HG02759 (cell line): ENCODE data around the gene PAIP2B.
"Not testable (repeated sequence)": the region's sequence is repeated elsewhere in the genome, so short reads cannot be mapped to it uniquely, and the experiment has no call there.

Source experiments
- ATAC-seq: cut with Tn5 transposase; IDR thresholded peaks from one replicate; pipeline ENCODE4 v1.9.1; 2021; ENCODE audit warnings: mild to moderate bottlenecking, moderate library complexity; ENCODE audit not compliant: unreplicated experiment

PAIP2B gene, protein sequence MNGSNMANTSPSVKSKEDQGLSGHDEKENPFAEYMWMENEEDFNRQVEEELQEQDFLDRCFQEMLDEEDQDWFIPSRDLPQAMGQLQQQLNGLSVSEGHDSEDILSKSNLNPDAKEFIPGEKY

DNA sequence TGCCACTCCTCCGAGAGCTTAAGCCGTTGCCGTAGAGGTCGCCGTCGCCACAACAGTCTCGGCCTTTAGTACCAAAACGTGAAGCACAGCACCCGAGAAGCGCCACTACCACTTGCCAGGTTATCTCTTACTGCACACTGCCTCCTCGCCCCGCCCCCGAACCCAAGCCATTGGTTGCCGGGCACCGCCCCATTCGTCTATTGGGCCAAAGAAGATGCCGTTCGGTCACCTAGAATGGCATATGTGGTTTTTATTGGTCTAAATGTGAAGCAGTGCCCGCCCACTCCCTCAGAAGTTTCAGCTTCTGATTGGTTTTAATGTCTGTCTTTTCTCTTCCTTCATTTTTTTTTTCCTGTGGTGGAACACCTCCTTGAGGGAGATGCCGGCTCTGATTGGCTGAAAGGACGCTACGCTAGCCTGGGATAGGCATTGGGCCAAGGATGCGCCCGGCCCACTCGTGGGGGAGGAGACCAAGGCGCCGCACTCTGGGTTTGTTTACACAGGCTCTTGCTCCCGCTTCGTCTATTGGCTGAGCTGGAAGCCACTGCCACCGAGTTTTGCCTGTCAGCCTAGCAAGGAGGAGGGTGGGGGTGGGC, at the start of gene PAIP2B:
PAIP2B (minus strand) TSS at position 139 of the 596 bp plus-strand sequence. CDS start 24,514 bp downstream, outside the sequence.
- ATAC-seq: peak; percentile 94

DNA sequence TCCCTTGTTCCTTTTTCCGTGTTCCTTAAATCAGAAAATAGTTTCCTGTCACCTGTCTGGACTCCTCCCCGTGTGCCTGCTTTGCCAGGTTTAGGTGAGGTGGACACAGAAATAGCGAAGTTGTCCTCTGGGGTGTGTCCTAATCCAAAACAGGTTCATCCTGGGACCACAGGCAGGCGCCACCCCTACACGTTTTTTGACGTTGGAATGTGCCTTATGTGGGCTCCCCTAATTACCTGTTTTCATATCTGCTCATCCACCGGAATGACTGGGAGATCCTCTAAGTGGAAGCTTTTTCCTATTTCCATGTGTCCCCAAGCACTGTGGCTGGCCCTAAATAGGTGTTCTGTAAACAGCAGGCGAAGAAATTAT, 49.0 kb upstream of the PAIP2B start:
- ATAC-seq: peak; percentile 7

DNA sequence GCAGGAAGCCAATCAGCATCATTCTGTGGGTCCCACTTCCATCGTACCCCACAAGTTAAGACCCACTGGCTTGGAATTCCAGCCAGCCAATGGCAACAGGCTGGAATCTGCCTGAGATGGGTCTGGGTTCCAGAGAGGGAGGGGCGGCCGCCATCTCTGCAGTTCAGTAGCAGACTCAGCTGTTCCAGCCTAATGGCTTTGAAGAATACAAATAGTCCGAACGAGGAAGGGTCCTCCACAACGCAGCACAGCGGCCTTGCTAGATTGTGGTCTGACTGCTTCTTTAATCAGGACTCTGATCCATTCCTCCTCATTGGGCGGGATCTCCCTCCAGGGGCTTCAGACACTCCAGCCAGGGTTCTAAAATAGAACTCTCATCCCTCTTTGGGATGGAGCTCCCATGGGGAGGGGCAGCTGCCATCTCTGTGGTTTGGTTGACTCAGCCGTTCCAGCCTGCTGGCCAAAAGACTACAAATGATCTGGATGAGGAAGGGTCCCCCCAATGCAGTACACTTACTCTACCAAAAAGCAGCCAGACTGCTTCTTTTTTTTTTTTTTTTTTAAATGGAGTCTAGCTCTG, 42.7 kb upstream of the PAIP2B start:
- no peak for ATAC-seq

DNA sequence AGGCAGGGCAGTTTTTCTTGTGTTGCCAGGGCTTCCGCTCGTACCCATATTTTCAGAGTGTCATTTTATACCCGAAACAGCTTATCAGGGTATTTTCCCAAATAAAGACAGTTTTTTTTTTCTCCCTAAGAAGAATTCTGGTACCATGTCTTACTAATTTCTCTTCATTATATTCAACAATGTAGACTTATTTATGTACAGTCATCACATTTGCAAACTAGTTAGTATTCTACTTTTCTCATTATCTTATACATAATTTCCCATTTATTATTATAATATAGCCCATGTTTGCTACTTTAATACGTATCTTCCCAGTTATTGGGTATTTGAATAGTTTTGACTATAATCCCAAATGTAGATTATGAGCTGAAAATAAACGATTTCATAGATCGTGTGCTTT, 36.5 kb upstream of the PAIP2B start:
- no peak for ATAC-seq

DNA sequence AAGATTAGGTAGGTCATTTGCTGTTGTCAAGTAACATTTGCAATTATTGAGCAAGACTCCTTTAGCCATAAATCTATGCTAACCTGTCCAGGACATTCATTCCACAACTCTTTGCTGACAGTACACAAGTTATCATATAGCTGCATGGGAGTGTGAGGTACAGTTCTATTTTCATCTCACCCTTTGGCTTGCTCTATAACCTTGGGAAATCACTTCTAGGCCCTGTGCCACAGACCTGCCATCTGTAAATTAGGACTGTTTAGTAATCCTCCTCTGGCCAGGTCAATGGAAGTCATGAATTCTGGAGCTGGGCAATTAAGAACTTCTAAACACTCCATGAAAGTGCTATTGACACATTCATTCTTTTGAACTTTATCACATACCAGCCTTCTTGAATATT, 34.6 kb upstream of the PAIP2B start:
- ATAC-seq: no peak

DNA sequence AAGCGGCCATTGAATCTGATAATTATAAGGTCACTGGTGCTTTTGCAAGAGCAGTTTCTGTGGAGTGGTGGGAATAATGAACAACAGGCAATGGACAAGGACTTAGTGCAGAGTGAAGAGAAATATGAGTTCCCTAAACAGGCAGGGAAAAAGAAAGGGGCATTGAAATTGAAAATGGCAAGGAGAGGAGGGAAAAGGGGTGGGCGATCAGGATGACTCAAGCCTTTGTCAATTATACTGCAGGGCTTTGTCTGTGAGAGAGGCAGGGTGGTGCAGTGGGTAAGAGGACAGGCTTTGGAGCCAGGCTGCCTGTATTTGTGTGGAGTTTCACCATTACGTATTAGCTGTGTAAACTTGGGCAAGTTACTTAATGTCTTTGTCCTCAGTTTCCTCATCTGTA, 29.5 kb upstream of the PAIP2B start:
- no peak for ATAC-seq

DNA sequence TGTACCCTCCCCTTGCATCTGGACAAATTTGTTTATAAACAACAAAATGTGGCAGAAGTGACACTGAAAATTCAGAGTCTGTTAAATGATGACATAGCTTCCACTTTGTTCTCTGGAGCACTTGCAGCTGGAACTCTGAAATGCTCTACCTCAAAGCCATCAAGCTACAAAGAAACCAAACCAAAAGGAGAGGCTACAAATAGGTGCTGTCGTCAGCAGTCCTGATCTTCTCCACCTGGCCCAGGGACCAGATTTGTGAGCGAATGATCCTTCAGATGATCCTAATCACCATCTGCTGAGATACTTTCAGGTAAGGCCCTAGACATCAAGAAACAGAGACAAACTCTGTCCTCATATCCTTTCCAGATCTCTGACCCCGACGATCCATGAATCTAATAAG, 27.9 kb upstream of the PAIP2B start:
- no peak for ATAC-seq

DNA sequence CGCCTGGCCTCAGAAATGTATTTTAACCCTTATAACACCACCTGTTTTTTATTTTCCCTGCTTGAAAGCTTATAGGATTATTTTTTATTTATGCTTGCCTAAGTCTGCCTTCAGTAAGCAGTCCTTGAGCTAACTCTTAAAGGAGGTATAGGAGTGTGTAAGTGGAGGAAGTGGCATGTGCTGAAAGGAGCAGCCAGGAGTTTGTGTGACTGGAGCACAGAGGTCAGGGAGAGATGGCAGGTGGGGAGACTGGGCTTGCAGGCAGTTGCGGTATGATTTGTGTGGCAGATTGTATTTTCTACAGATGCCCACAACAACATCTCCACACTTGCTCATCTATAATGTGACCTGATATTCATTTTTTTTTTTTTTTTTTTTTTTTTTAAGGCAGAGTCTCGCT, 27.2 kb upstream of the PAIP2B start:
- no peak for ATAC-seq

DNA sequence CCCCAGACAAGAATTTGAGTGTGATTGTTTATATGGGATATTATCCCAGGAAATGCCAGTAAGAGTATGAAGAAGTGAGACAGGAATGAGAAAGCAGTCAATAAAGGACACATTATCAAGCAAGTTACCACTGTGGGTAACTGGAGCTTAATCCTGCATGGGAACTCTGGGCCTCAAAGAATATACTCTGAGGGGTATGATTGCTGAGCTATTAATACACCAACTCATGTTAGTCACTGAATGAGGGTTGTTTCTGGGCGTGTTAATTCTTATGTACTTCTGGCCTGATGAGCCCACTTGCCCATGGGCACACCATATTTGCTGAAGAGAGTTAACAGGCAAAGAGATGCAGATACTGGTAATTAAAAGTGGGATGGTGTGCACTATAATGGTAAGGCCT, 26.6 kb upstream of the PAIP2B start:
- no peak for ATAC-seq

DNA sequence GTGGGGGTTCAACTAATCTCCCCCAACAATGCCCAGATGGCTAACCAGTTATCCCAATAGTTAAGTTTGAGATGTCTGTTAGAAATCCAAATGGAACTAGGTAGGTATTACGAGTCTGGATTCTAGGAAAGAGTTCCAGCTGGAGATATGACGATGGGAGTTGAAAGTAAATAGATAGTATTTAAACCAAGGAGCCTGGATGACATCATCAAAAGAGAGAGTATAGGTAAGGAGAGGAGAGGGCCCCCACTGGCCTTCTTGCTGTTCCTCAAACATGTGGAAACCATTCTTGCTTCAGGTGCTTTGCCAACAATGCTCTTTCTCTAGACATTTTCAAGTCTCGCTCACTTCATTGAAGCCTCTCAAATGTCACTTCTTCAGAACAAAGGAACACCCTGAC, 26.0 kb upstream of the PAIP2B start:
- ATAC-seq: no peak

DNA sequence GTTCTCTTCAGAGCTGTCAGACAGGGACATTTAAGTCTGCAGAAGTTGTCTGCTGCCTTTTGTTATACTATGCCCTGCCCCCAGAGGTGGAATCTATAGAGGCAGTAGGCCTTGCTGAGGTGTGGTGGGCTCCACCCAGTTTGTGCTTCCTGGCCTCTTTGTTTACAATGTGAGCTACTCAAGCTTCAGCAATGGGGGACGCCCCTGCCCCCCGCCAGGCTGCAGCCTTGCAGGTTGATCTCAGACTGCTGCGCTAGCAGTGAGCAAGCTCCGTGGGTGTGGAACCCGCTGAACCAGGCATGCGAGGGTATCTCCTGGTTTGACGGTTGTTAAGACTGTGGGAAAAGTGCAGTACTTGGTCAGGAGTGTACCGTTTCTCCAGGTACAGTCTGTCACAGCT, 24.0 kb upstream of the PAIP2B start:
- ATAC-seq: no peak

DNA sequence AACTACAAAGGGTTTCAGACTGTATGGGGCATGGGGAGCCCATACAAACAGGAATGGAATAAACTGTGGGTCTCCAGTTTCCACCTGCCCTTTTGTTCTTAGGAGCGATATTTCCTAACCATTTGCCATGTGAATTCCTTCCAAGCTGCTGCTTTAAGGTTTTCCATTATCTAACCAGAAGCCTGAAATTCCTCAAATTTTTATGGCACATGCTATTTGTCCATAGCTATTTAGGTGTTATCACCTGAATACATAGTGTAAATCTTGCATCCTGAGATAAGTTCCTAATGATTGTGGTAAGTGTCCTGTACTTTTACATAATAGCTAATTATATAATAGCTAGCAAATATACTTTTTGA, 17.4 kb upstream of the PAIP2B start:
- ATAC-seq: no peak

DNA sequence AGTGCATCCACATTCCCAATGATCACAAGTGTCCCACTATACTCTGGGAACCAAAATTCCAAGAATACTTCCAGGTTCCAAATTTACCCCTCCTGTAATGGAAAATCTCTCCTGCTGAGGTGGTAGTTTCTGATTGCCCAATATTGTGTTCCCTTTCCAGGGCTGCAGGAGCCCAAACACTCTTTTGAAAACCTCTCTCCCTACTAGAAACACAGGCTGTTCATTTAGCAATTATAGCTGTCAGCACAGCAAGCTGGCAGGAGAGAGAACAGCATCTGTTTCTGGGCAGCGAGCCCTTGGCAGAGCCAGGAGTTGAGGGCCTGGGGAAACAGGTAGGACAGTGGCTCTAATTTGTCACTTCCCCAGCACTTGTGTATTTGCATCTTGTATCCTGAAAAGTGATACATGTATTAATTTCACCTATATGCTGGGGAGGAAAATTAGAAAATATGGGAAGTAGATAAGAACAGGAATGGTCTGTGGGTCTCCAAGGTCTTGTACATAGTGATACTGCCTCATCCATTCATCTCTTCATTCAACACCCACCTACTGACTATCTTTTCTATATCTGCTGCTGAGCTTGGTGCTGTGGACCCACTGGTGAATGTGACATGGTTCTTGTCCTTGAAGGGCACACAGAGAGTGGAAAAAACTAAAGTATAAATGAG, 16.9 kb upstream of the PAIP2B start:
- no peak for ATAC-seq

DNA sequence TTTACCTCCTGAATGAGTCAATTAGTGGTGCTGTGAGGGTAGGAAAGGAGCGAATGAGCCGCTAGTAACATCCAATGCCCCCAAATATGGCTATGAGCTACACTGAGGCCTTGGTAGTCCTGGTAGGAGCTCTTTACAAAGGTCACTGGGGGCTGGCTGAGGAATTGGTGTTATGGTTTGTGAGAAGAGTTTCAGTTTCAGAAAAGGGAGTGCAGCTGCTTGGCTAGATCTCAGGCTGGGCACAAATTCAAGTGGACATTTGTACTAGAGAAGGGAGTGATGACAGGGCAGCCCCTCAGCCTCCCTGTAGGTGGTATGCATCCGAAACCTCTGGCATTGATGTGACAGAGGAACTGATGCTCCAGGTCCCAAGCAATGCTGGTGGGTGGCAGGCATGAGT, 13.9 kb upstream of the PAIP2B start:
- no peak for ATAC-seq

DNA sequence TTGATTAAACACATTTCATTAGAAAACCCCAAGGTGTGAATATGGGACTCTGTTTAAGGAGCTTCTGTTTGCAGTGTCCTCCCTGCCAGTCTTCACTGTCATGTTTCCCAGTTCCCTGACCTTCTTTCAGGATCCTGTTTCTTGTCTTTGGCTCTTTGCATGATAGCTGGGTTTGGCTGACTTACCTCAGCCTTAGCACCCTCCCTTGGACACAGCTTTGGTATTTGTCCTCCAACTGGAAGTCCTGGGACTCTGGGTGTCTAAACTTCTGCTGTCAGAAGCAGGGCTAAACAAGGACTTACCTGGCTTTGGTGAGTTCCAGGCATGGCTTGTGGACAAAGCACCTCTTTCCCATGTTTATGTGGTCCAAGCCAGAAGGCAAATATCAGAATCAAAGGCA, 11.2 kb upstream of the PAIP2B start:
- ATAC-seq: no peak

DNA sequence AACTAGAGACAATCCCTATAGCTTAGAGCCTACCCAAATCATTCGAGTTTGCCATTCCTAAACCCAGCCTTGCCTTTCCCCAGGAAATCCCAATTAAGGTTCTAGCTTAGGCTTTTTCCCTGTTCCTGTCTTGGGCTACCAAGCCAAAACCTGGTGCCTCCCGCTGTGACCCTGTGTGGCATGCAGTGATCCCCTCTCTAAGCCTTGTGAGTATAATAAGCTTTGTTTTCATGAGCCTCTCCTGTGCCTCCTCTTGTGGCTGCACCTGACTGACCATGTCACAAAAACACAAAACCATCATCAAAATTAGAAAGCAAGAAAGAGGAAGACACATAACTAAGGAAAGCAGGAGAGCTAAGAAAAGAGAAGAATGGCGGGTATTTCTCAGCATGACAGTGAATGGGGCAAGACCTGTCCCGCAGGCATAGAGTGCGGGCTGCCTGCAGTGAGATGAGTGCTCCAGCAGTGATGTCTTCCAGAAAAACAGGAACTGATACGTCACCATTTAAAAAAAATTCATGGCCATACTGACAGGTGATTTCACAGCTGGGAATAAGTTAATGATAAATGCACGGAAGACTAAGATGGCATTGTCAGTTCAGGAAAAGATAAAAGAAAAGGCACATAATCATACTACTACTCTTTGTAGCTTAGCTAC, 9.2 kb upstream of the PAIP2B start:
- ATAC-seq: no peak

DNA sequence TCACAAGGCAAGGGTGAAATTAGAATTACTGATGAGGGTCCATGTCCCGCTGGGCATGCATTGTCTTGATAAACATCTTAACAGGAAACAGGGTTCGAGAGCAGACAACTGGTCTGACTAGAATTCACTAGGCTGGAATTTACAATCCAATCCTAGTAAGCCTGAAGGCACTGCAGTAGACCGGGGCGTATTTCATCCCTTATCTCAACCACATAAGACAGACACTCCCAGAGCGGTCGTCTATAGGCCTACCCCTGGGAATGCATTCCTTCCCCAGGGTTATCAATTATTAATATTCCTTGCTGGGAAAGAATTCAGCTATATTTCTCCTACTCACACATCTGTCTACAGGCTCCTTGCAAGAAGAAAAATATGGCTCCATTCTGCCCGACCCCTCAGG, 6.2 kb upstream of the PAIP2B start:
- not testable (repeated sequence) for ATAC-seq

DNA sequence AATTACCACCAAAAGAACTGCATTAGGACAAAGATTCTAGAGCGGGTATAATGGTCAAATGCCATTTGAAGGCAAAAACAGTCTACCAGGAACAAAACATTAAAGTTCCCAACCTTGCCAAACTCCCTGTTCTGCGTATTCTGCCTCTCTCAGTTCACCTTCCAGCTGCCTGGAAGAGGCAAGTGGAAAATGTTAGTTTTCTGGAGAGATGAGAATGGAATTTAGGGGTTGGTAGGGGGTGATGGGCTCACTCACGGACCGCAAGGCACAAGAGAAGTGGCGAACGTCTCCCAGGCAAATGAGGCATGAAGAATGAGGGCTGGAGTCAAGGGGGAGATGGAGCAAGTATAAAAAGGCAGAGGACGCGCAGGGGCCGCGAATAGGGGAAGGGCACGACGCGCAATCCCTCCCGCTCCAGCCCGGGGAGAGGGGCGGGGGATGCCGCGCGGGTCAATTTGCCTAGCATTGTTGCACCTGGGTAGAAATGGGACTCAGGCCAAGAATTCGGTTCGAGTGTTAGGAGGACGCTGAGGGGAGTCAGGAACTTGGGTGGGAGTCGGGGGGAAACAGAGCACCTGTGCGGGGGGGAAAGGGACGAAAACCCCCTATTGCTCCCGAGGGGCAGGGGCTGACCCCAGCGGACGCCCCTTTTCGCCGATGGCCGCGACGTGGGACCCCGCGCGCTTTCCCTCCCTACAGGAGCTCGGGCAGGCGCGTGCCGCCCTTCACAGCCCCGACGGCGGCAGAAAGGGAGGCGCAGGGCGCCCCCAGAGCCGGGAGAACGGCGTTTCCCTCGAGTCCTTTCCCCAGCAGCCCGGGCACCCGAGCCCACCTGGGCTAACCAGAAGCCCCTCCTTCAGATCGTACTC, 573 bp downstream of the PAIP2B start:
- ATAC-seq: peak; percentile 12

DNA sequence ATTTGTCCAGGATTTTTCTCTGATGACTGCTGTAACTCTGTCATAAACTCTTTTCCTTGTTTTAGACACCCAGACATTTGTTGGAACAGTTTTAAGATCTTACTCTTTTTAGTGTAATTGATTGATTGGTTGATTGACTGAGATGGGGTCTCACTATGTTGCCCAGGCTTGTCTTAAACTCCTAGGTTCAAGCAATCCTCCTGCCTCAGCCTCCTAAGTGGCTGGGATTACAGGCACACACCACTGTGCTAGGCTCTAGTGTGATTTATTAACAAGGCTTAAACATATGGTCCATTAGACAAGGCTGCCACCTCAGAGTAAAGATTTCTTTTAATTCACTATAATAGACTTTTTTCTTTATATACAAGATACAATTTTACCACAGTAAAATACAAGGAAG, 2.0 kb downstream of the PAIP2B start:
- no peak for ATAC-seq

DNA sequence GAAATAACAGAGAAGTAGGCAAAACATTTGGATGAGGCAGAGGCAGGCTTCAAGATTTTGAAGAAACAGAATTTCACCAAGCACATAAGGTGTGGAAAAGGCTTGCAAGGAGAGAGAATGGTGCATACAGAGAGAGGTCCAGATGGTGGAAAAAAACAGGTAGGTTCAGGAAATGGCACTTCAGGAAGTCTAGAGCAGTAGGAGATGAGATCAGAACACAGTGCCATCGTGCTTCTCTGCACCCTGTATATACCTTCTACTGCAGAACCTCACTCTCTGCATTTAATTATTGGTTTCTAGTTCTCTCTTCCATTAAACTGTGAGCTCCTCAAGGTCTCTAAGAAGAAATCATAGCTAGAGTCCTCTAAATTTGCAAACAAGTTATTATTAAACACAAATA, 2.4 kb downstream of the PAIP2B start:
- ATAC-seq: no peak

DNA sequence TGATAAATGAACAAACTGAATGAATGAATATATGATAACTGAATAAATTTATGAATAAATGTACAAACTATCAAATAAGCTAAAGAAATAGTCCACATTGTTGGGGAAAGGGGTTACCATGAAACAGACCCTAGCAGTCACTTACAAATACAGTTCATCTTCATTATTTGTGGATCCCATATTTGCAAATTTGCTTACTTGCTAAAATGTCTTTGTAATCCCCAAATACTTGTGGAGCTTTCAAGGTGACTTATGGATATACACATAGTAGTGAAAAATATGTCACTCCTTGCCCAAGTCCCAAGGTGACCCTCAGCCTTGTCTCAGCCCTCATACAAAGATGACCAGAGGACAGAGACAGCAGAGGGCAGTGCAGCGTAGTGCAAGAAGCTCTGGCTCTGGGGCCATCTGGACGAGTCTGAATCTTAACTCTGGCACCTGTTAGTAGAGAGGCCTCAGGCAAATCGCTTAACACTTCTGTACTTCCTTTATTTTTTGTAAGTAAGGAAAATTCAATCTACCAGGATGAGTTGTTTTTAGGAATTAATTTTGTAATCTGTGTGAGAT, 3.1 kb downstream of the PAIP2B start:
- ATAC-seq: no peak
